DOHH2 (cell line): Measurements from ENCODE around the gene NTNG2.

ENCODE experiments used
- H3F3A ChIP-seq: fragments of 200-600 bp; sonication (generic), shearing (Covaris generic); 2 replicates; pipeline ENCODE4 v1.6.0; 2016; ENCODE audit warnings: antibody characterized with exemption, mild to moderate bottlenecking; ENCODE audit not compliant: control insufficient read depth, insufficient read depth
- H3K27ac ChIP-seq: fragments of 200-600 bp; sonication (generic); 2 replicates; pipeline ENCODE4 v1.5.1; 2014; ENCODE audit warnings: low read depth, mild to moderate bottlenecking, low read length, moderate library complexity
- H3K27me3 ChIP-seq: fragments of 200-600 bp; sonication (generic); 2 replicates; pipeline ENCODE4 v1.6.1; 2014; ENCODE audit warnings: mild to moderate bottlenecking, low read length, mixed read lengths; ENCODE audit not compliant: control insufficient read depth
- H3K36me3 ChIP-seq: fragments of 200-600 bp; sonication (generic); 2 replicates; pipeline ENCODE4 v1.6.1; 2014; ENCODE audit warnings: mild to moderate bottlenecking, low read length, moderate library complexity, mixed read lengths; ENCODE audit not compliant: control insufficient read depth
- H3K4me1 ChIP-seq: fragments of 200-600 bp; sonication (generic); 2 replicates; pipeline ENCODE4 v1.6.1; 2014; ENCODE audit warnings: mild to moderate bottlenecking, low read length, mixed read lengths; ENCODE audit not compliant: control insufficient read depth
- H3K4me2 ChIP-seq: fragments of 200-600 bp; sonication (generic); 2 replicates; pipeline ENCODE4 v1.6.0; 2014; ENCODE audit warnings: mild to moderate bottlenecking, low read length, moderate library complexity
- H3K4me3 ChIP-seq: fragments of 200-600 bp; sonication (generic); 2 replicates; pipeline ENCODE4 v1.5.1; 2014; ENCODE audit warnings: mild to moderate bottlenecking, low read length, mixed read lengths
- H3K79me2 ChIP-seq: fragments of 200-600 bp; sonication (generic); 2 replicates; pipeline ENCODE4 v1.6.1; 2014; ENCODE audit warnings: mild to moderate bottlenecking, low read length, mixed read lengths; ENCODE audit not compliant: control insufficient read depth
- H3K9me2 ChIP-seq: fragments of 200-600 bp; sonication (generic); replicated peaks from 2 replicates; pipeline ENCODE4 v1.6.1; 2014; ENCODE audit warnings: mild to moderate bottlenecking, low read length, mixed read lengths; ENCODE audit not compliant: control insufficient read depth
- H3K9me3 ChIP-seq: fragments of 200-600 bp; sonication (generic); 2 replicates; pipeline ENCODE4 v1.6.1; 2014; ENCODE audit warnings: antibody characterized with exemption, low read length, mixed read lengths; ENCODE audit not compliant: control insufficient read depth, insufficient read depth
- H4K20me1 ChIP-seq: fragments of 200-600 bp; sonication (generic); 2 replicates; pipeline ENCODE4 v1.6.0; 2014; ENCODE audit warnings: low read depth, mild to moderate bottlenecking, antibody characterized with exemption, low read length, moderate library complexity; ENCODE audit not compliant: control insufficient read depth, insufficient read depth
- CTCF ChIP-seq: fragments of 200-600 bp; sonication (generic); IDR thresholded peaks from one replicate; pipeline ENCODE4 v1.5.1; 2014; ENCODE audit warnings: antibody characterized with exemption, mild to moderate bottlenecking, low read depth, low read length; ENCODE audit not compliant: poor library complexity, severe bottlenecking
- EZH2phosphoT487 ChIP-seq: fragments of 200-600 bp; sonication (generic); IDR thresholded peaks from 2 replicates; pipeline ENCODE4 v1.6.1; 2017; ENCODE audit warnings: borderline replicate concordance, mild to moderate bottlenecking, antibody characterized with exemption, low read length, moderate library complexity, mixed read lengths

The NTNG2 gene

GRCh38 chr9:132221941-132222340, 60.1 kb downstream of the NTNG2 start:
- no peak overlapping the region for H3K4me2 ChIP-seq
- no peaks in the 10 kb centered on the region for H3K36me3 ChIP-seq
- H3K9me2 ChIP-seq: no peaks in the 10 kb centered on the region
- no peaks in the 10 kb centered on the region for H3K4me1 ChIP-seq
- H4K20me1 ChIP-seq: no peaks in the 10 kb centered on the region
- no peaks in the 10 kb centered on the region for H3K79me2 ChIP-seq
- TF ChIP-seq CTCF: no peak
- no peak for TF ChIP-seq EZH2phosphoT487
- peaks cover 18% of the 10 kb centered on the region for H3K27me3 ChIP-seq
- H3K27ac ChIP-seq: no peak overlapping the region
- H3F3A ChIP-seq: no peaks in the 10 kb centered on the region
- H3K9me3 ChIP-seq: no peaks in the 10 kb centered on the region
- no peak overlapping the region for H3K4me3 ChIP-seq

- Histone ChIP-seq H3K27ac (no peak overlapping the region), H3K4me2 (no peak overlapping the region), H3F3A (no peaks in the 10 kb centered on the region), H3K9me3 (no peaks in the 10 kb centered on the region), H3K79me2 (no peaks in the 10 kb centered on the region), H3K4me1 (no peaks in the 10 kb centered on the region), H4K20me1 (no peaks in the 10 kb centered on the region), H3K27me3 (peaks cover 18% of the 10 kb centered on the region), H3K9me2 (no peaks in the 10 kb centered on the region), H3K36me3 (no peaks in the 10 kb centered on the region), H3K4me3 (no peak overlapping the region)
- TF ChIP-seq EZH2phosphoT487 (no peak), CTCF (no peak)
These were observed 62.8 kb downstream of the NTNG2 start for GRCh38 chr9:132224645-132225044.

GRCh38 chr9:132226571-132227430, 64.9 kb downstream of the NTNG2 start:
- no peak for TF ChIP-seq CTCF
- no peak for TF ChIP-seq EZH2phosphoT487
- Histone ChIP-seq H3K79me2 (no peaks in the 10 kb centered on the region), H3K4me2 (no peak overlapping the region), H3K9me2 (no peaks in the 10 kb centered on the region), H3K9me3 (no peaks in the 10 kb centered on the region), H3K36me3 (no peaks in the 10 kb centered on the region), H3K27ac (no peak overlapping the region), H3F3A (no peaks in the 10 kb centered on the region), H3K4me1 (no peaks in the 10 kb centered on the region), H3K27me3 (peaks cover 9% of the 10 kb centered on the region; the same call in 1 of the 2 replicates), H3K4me3 (no peak overlapping the region), H4K20me1 (no peaks in the 10 kb centered on the region)
